GM23248 (cell line): ENCODE data around the gene PRSS36. TPM values are rescaled to one million over a fixed set of nuclear protein-coding genes. Genes with fewer than 3 reads are reported as not detected.

Source experiments
- DNase-seq: peaks from one replicate; pipeline ENCODE4 v3.0.0-alpha.2; 2015
- H2AFZ ChIP-seq: fragments of 200-600 bp; sonication (generic); 2 replicates; pipeline ENCODE4 v1.6.1; 2016; ENCODE audit warnings: antibody characterized with exemption
- H3F3A ChIP-seq: fragments of 200-600 bp; sonication (generic); 2 replicates; pipeline ENCODE4 v1.6.1; 2016; ENCODE audit warnings: mild to moderate bottlenecking, antibody characterized with exemption, mixed run types; ENCODE audit not compliant: insufficient read depth
- H3K27ac ChIP-seq: fragments of 200-600 bp; sonication (generic); 2 replicates; pipeline ENCODE4 v1.5.1; 2016; ENCODE audit warnings: mild to moderate bottlenecking
- H3K27me3 ChIP-seq: fragments of 200-600 bp; sonication (generic); replicated peaks from 2 replicates; pipeline ENCODE4 v1.6.1; 2016; ENCODE audit warnings: mild to moderate bottlenecking; ENCODE audit not compliant: insufficient read depth
- H3K36me3 ChIP-seq: fragments of 200-600 bp; sonication (generic); 2 replicates; pipeline ENCODE4 v1.6.1; 2016; ENCODE audit warnings: low read depth, mild to moderate bottlenecking
- H3K4me1 ChIP-seq: fragments of 200-600 bp; sonication (generic); 2 replicates; pipeline ENCODE4 v1.6.1; 2016; ENCODE audit warnings: mild to moderate bottlenecking; ENCODE audit not compliant: insufficient read depth
- H3K4me2 ChIP-seq: fragments of 200-600 bp; sonication (generic); one replicate; pipeline ENCODE4 v1.6.1; 2016; ENCODE audit warnings: mild to moderate bottlenecking; ENCODE audit not compliant: unreplicated experiment
- H3K4me3 ChIP-seq: fragments of 200-600 bp; sonication (generic); 2 replicates; pipeline ENCODE4 v1.5.1; 2016; ENCODE audit warnings: mild to moderate bottlenecking
- H3K79me2 ChIP-seq: fragments of 200-600 bp; sonication (generic); 2 replicates; pipeline ENCODE4 v1.6.1; 2016; ENCODE audit warnings: mild to moderate bottlenecking; ENCODE audit not compliant: insufficient read depth
- H3K9ac ChIP-seq: fragments of 200-600 bp; sonication (generic); 2 replicates; pipeline ENCODE4 v1.6.1; 2016; ENCODE audit warnings: mild to moderate bottlenecking
- H3K9me2 ChIP-seq: fragments of 200-600 bp; sonication (generic); 2 replicates; pipeline ENCODE4 v1.6.1; 2016; ENCODE audit warnings: mixed run types, mild to moderate bottlenecking, moderate library complexity; ENCODE audit not compliant: insufficient read depth
- H3K9me3 ChIP-seq: fragments of 200-600 bp; sonication (generic); one replicate; pipeline ENCODE4 v1.6.1; 2017; ENCODE audit warnings: low read depth
- H4K20me1 ChIP-seq: fragments of 200-600 bp; sonication (generic); 2 replicates; pipeline ENCODE4 v1.6.0; 2016; ENCODE audit not compliant: insufficient read depth
- EZH2 ChIP-seq: fragments of 200-600 bp; sonication (generic); IDR thresholded peaks from 2 replicates; pipeline ENCODE4 v1.6.1; 2018; ENCODE audit warnings: antibody characterized with exemption, mild to moderate bottlenecking; ENCODE audit not compliant: insufficient read depth, poor library complexity, severe bottlenecking
- EZH2phosphoT487 ChIP-seq: fragments of 200-600 bp; sonication (generic); IDR thresholded peaks from 2 replicates; pipeline ENCODE4 v1.6.1; 2018; ENCODE audit warnings: antibody characterized with exemption, moderate library complexity, mild to moderate bottlenecking, low read depth; ENCODE audit not compliant: insufficient read depth
- WGBS, 2 experiments: methylation state at CpG; one replicate each; pipeline ENCODE4 v1.1.6; 2015 to 2017; ENCODE audit warnings: low lambda C conversion rate in 2 of 2, low coverage in 1 of 2; ENCODE audit errors: missing lambda C conversion rate in 2 of 2; 5-methylcytosine and 5-hydroxymethylcytosine counted together
- in situ Hi-C: fragments of 300-500 bp; cut with MboI; formaldehyde crosslinking; loops from 2 replicates; pipeline ENCODE4 v1.15.0; 2020
- polyA plus RNA-seq: library from polyadenylated mRNA; unstranded; fragments of >200 nt; fragmentation: Nextera tagmentation; extraction: Ambion mirVana; gene quantifications from 2 replicates; pipeline ENCODE4 v1.2.1, GENCODE V29; 2016
- small RNA-seq: library from RNA; depleted of rRNA; stranded (forward); fragments of <200 nt; gene quantifications from one replicate; pipeline ENCODE3, GENCODE V24; 2014; ENCODE audit warnings: low read depth, low replicate concordance
- total RNA-seq: library from RNA; depleted of rRNA; stranded (reverse); fragments of >200 nt; shearing (Covaris generic); gene quantifications from 2 replicates; pipeline ENCODE4 v1.2.3, GENCODE V29; 2014; rRNA removed

The PRSS36 gene
- total and polyA plus RNA-seq, 2 experiments from 2014 or later = 2.2 TPM; not detected in 1

DNA sequence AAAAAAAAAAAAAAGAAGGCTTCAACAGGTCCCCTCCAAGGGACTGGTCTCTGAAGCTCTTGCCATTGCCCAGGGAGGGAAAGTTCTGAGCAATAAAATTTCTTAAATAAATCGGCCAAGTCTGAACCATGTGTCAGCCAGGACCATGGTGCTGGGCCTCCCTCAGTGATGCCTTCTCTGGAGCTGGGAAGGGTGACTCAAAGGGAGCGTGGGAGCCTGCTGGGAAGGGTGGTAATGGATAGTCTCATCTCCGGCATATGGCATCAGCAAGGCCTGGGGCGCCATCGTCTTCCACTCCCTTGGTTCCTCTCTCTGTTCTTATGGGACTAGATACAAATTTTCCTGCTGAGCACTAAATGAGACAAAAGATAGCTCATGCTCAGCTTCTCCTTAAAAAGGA is 57.5 kb downstream of the PRSS36 start:
- peak; percentile 98 for DNase-seq
- TF ChIP-seq EZH2phosphoT487 (no peak), EZH2 (no peak)
- H4K20me1 ChIP-seq = no peaks in the 10 kb centered on the region
- H2AFZ ChIP-seq = no peak overlapping the region
- H3K4me3 ChIP-seq = peak overlapping the region; percentile 92
- peak overlapping the region; percentile 94 for H3K9ac ChIP-seq
- no peaks in the 10 kb centered on the region for H3K27me3 ChIP-seq
- 30 to 31% methylated on average over 5 of the region's 5 CpGs for WGBS, 2 experiments
- no peaks in the 10 kb centered on the region for H3K9me2 ChIP-seq
- H3K79me2 ChIP-seq = peaks cover 66% of the 10 kb centered on the region
- no peaks in the 10 kb centered on the region for H3K9me3 ChIP-seq
- peaks cover 13% of the 10 kb centered on the region; the same call in 1 of the 2 replicates for H3K36me3 ChIP-seq
- H3K4me2 ChIP-seq = peak overlapping the region; percentile 62
- peak overlapping the region; percentile 93 for H3K27ac ChIP-seq
- in situ Hi-C loops = no loop called here
- peaks cover 33% of the 10 kb centered on the region for H3K4me1 ChIP-seq
- peaks cover 21% of the 10 kb centered on the region for H3F3A ChIP-seq

DNA sequence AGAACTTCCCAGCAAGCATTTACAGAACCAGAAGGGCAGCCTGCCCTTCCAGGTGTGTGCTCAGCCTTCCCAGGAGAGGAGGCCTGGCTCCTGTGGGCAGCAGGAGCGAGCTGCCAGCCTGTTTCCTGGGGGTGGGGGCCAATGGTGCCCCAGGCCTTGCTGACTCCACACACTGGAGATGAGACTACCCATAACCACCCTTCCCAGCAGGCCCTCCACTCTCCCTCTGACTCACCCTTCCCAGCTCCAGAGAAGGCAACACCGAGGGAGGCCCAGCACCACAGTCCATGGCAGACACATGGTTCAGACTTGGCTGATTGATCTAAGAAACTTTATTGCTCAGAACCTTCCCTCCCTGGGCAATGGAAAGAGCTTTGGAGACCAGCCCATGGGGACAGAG is 59.3 kb downstream of the PRSS36 start:
- peaks cover 68% of the 10 kb centered on the region for H3K79me2 ChIP-seq
- peaks cover 13% of the 10 kb centered on the region; the same call in 1 of the 2 replicates for H3K36me3 ChIP-seq
- H4K20me1 ChIP-seq = no peaks in the 10 kb centered on the region
- H3K27me3 ChIP-seq = no peaks in the 10 kb centered on the region
- peaks cover 27% of the 10 kb centered on the region for H3K4me1 ChIP-seq
- WGBS, 2 experiments = 51 to 53% methylated on average over 2 of the region's 2 CpGs
- H3K27ac ChIP-seq = peak overlapping the region; percentile 93
- peak overlapping the region; percentile 52; the same call in 1 of the 2 replicates for H3K9ac ChIP-seq
- no peaks in the 10 kb centered on the region for H3K9me2 ChIP-seq
- H3K4me2 ChIP-seq = peak overlapping the region; percentile 5
- peaks cover 21% of the 10 kb centered on the region for H3F3A ChIP-seq
- no peak for TF ChIP-seq EZH2phosphoT487
- no peak for TF ChIP-seq EZH2
- no peaks in the 10 kb centered on the region for H3K9me3 ChIP-seq
- no peak overlapping the region for H2AFZ ChIP-seq
- peak; percentile 84 for DNase-seq
- H3K4me3 ChIP-seq = no peak overlapping the region
- in situ Hi-C loops = no loop called here

DNA sequence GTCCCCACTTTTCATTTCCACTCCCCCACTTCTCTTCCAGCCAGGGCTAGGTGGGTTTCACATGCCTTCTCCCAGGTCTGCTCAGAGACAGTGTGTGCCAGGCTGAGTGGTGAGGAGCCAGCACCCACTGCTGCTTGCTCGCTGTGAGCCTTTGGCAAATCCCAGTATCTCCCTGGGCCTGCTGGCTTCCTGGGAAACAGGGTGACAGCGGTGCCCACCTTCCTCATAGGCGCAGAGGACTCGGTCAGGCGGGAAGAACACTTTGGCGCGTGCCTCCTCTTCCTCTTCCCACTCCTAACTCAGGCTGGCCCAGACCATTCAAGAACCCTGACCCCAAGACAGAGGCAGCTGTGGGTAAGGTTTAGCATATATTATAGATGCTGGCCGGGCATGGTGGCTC is 60.7 kb downstream of the PRSS36 start:
- no peaks in the 10 kb centered on the region for H3K9me2 ChIP-seq
- in situ Hi-C loops = no loop called here
- no peak for DNase-seq
- H3K27ac ChIP-seq = no peak overlapping the region
- peaks cover 27% of the 10 kb centered on the region for H3K4me1 ChIP-seq
- no peak overlapping the region for H3K4me2 ChIP-seq
- peaks cover 65% of the 10 kb centered on the region for H3K79me2 ChIP-seq
- no peaks in the 10 kb centered on the region for H4K20me1 ChIP-seq
- H3K9me3 ChIP-seq = no peaks in the 10 kb centered on the region
- peaks cover 21% of the 10 kb centered on the region for H3F3A ChIP-seq
- H2AFZ ChIP-seq = no peak overlapping the region
- WGBS, 2 experiments = 95 to 97% methylated on average over 8 of the region's 8 CpGs
- H3K9ac ChIP-seq = no peak overlapping the region
- H3K4me3 ChIP-seq = no peak overlapping the region
- H3K36me3 ChIP-seq = peaks cover 13% of the 10 kb centered on the region; the same call in 1 of the 2 replicates
- TF ChIP-seq EZH2phosphoT487 (no peak), EZH2 (no peak)
- H3K27me3 ChIP-seq = no peaks in the 10 kb centered on the region

Small RNA genes within 50 kb of the gene (small RNA-seq; reads per million reads assigned to genes)
- gene AC009088.4 (not detected), gene NDUFA3P6 (not detected)

Other genes starting within 250 kb of the PRSS36 start
- 18.2 and 23.0 TPM in 2 replicates for gene FBXL19, start 226.5 kb downstream of the PRSS36 start, total RNA-seq
- gene FBXL19, start 226.5 kb downstream of the PRSS36 start, polyA plus RNA-seq = 0.39 and 0.64 TPM in 2 replicates
- gene ORAI3, start 201.0 kb downstream of the PRSS36 start, total RNA-seq = 36.1 and 39.7 TPM in 2 replicates
- 30.9 and 31.6 TPM in 2 replicates for gene ORAI3, start 201.0 kb downstream of the PRSS36 start, polyA plus RNA-seq
- 2.0 and 2.3 TPM in 2 replicates for gene SETD1A, start 192.3 kb downstream of the PRSS36 start, total RNA-seq
- 4.0 and 5.9 TPM in 2 replicates for gene SETD1A, start 192.3 kb downstream of the PRSS36 start, polyA plus RNA-seq
- gene HSD3B7, start 164.9 kb downstream of the PRSS36 start, total RNA-seq = 69.7 and 73.2 TPM in 2 replicates
- 40.2 and 40.9 TPM in 2 replicates for gene HSD3B7, start 164.9 kb downstream of the PRSS36 start, polyA plus RNA-seq
- 2.0 and 2.3 TPM in 2 replicates for gene STX1B, start 139.4 kb downstream of the PRSS36 start, total RNA-seq
- 0.23 and 0.46 TPM in 2 replicates for gene STX1B, start 139.4 kb downstream of the PRSS36 start, polyA plus RNA-seq
- 24.9 and 25.8 TPM in 2 replicates for gene STX4, start 116.5 kb downstream of the PRSS36 start, total RNA-seq
- gene STX4, start 116.5 kb downstream of the PRSS36 start, polyA plus RNA-seq = 49.3 and 52.1 TPM in 2 replicates
- gene ZNF668, start 75.8 kb downstream of the PRSS36 start, total RNA-seq = 20.6 and 21.8 TPM in 2 replicates
- 19.5 and 20.8 TPM in 2 replicates for gene ZNF668, start 75.8 kb downstream of the PRSS36 start, polyA plus RNA-seq
- gene ZNF646, start 75.6 kb downstream of the PRSS36 start, total RNA-seq = 10.6 and 12.8 TPM in 2 replicates
- 3.5 and 4.0 TPM in 2 replicates for gene ZNF646, start 75.6 kb downstream of the PRSS36 start, polyA plus RNA-seq
- 7.0 and 10.5 TPM in 2 replicates for gene PRSS53, start 61.1 kb downstream of the PRSS36 start, total RNA-seq
- gene PRSS53, start 61.1 kb downstream of the PRSS36 start, polyA plus RNA-seq = 0.84 and 0.95 TPM in 2 replicates
- gene VKORC1, start 55.3 kb downstream of the PRSS36 start, total RNA-seq = 444 and 480 TPM in 2 replicates
- 535 and 542 TPM in 2 replicates for gene VKORC1, start 55.3 kb downstream of the PRSS36 start, polyA plus RNA-seq
- 42.1 and 71.4 TPM in 2 replicates for gene BCKDK, start 41.7 kb downstream of the PRSS36 start, total RNA-seq
- gene BCKDK, start 41.7 kb downstream of the PRSS36 start, polyA plus RNA-seq = 108 and 114 TPM in 2 replicates
- 27.8 and 50.9 TPM in 2 replicates for gene KAT8, start 32.4 kb downstream of the PRSS36 start, total RNA-seq
- 18.4 and 19.3 TPM in 2 replicates for gene KAT8, start 32.4 kb downstream of the PRSS36 start, polyA plus RNA-seq
- gene PRSS8, start 14.3 kb downstream of the PRSS36 start, total RNA-seq = not detected in 2 replicates
- gene PRSS8, start 14.3 kb downstream of the PRSS36 start, polyA plus RNA-seq = not detected in 2 replicates
- gene FUS, start 30.1 kb upstream of the PRSS36 start, total RNA-seq = 22.5 and 28.3 TPM in 2 replicates
- 154 and 166 TPM in 2 replicates for gene FUS, start 30.1 kb upstream of the PRSS36 start, polyA plus RNA-seq
- gene PYCARD, start 52.7 kb upstream of the PRSS36 start, total RNA-seq = 20.1 and 28.1 TPM in 2 replicates
- 23.1 and 24.3 TPM in 2 replicates for gene PYCARD, start 52.7 kb upstream of the PRSS36 start, polyA plus RNA-seq
- gene TRIM72, start 64.1 kb upstream of the PRSS36 start, total RNA-seq = not detected in 2 replicates
- gene TRIM72, start 64.1 kb upstream of the PRSS36 start, polyA plus RNA-seq = not detected in 2 replicates
- not detected in 2 replicates for gene PYDC1, start 67.1 kb upstream of the PRSS36 start, total RNA-seq
- not detected in 2 replicates for gene PYDC1, start 67.1 kb upstream of the PRSS36 start, polyA plus RNA-seq
- not detected in 2 replicates for gene ITGAM, start 109.9 kb upstream of the PRSS36 start, total RNA-seq
- gene ITGAM, start 109.9 kb upstream of the PRSS36 start, polyA plus RNA-seq = not detected in 2 replicates
- gene ITGAX, start 205.1 kb upstream of the PRSS36 start, total RNA-seq = not detected in 2 replicates
- gene ITGAX, start 205.1 kb upstream of the PRSS36 start, polyA plus RNA-seq = not detected in 2 replicates
- not detected in 2 replicates for gene ITGAD, start 243.3 kb upstream of the PRSS36 start, total RNA-seq
- gene ITGAD, start 243.3 kb upstream of the PRSS36 start, polyA plus RNA-seq = not detected in 2 replicates